Testis (tissue), 2 donors: ENCODE data around the gene CCND3.

Source experiments
- CTCF ChIP-seq, 3 experiments: fragments of 450-650 bp in 2 of 3; fragments of 200-600 bp in 1 of 3; sonication (generic) in 1 of 3; IDR thresholded peaks; one replicate each; pipeline ENCODE4 v1.5.1; 2016 to 2019; ENCODE audit warnings: antibody characterized with exemption in 3 of 3, mild to moderate bottlenecking in 2 of 3, moderate library complexity in 1 of 3
- POLR2A ChIP-seq: fragments of 450-650 bp; IDR thresholded peaks from one replicate; pipeline ENCODE4 v1.6.1; 2017; ENCODE audit warnings: antibody characterized with exemption, mild to moderate bottlenecking, moderate library complexity

- TF ChIP-seq CTCF (IDR thresholded peaks at IDR 0.05), result no peak
- no peak for TF ChIP-seq POLR2A
These were observed 15.5 kb upstream of the CCND3 start for GRCh38 chr6:41957117-41957516.
